Measurements from ENCODE around the gene PPM1F. TPM values are rescaled to one million over a fixed set of nuclear protein-coding genes. Genes with fewer than 3 reads are reported as not detected.

Gene PPM1F
- total and polyA plus RNA-seq, 2 donors (not counting 1 experiment from before 2014, with no cell fraction given) = 18.1 to 30.0 TPM

DNA sequence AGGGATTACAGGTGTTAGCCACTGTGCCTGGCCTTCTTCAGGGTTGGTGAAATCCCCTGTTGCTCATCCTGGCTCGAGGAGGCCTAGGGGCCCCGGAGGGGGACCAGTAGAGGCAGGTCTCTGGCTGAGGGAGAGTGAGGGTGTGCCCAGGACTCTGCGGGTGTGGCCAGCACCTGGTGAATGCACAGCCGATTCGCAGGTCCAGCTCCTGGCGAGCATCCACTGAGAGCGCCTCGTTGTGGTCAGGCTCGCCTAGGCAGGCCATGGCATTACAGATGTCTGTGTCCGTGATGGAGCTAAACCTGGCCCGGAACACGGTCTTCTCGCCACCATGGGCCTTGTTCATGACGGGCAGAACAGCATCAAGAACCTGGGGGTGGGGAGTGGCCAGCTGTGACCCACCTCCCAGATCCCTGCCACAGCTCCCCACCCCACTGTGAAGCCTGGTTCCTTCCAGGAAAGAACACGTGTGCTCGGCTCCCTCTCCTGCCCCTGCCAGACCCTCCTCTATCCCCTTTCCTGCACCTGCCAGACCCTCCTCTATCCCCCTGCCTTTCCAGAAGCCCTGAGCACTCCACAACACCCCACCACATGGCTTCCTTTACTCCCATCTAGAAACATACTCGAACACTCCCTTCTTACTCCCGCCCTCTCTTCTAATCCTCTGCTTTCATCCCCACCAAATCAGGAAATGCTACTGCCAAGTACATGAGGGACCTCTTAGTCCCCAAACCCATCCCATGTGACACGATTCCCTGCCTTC lies 17.6 kb upstream of the PPM1F start:
- ChIA-PET POLR2A (interaction anchor here (0.6 kb wide), 1 partner anchor 13 kb away, joined by 4 read pairs; no protein-coding TSS in a partner anchor), CTCF (interaction anchor here (1.0 to 2.3 kb wide), 5 partner anchors 11 to 91 kb away, joined by 3 to 8 read pairs (median 3); no protein-coding TSS in a partner anchor)
- intact Hi-C loops (cut with micrococcal nuclease) = no loop called here
- no peak for ATAC-seq (ENCODE audit: low read depth)
- Histone ChIP-seq H4K20me1 (ENCODE audit: control insufficient read depth, insufficient read depth, low read length, poor library complexity, severe bottlenecking) (no peaks in the 10 kb centered on the region), H3K36me3 (replicated peaks in 1 of 2; ENCODE audit: control extremely low read depth in 1 of 2, control insufficient read depth in 1 of 2, extremely low read depth in 1 of 2, insufficient read depth in 2 of 2, low read length in 1 of 2) (peaks cover 0 to 90% of the 10 kb centered on the region in 2 experiments), H3K27me3 (replicated peaks in 1 of 4; ENCODE audit: control extremely low read depth in 1 of 4, control insufficient read depth in 3 of 4, insufficient read depth in 4 of 4, low read length in 3 of 4) (no peaks in the 10 kb centered on the region), H3K27ac (ENCODE audit: low read length in 2 of 2) (no peak overlapping the region), H3K4me1 (ENCODE audit: control insufficient read depth in 2 of 2, insufficient read depth in 2 of 2, low read length in 2 of 2) (no peaks in the 10 kb centered on the region), H3K9me3 (ENCODE audit: control extremely low read depth in 1 of 3, control insufficient read depth in 2 of 3, insufficient read depth in 1 of 3, low read length in 2 of 3) (no peaks in the 10 kb centered on the region), H3K79me2 (ENCODE audit: control insufficient read depth, insufficient read depth, low read length) (peaks cover 12% of the 10 kb centered on the region), H3K4me3 (ENCODE audit: control extremely low read depth in 1 of 5, extremely low read depth in 1 of 5, insufficient read depth in 1 of 5, low read depth in 2 of 5, low read length in 4 of 5) (no peak overlapping the region), H3K9ac (ENCODE audit: low read length) (no peak overlapping the region), H2AFZ (ENCODE audit: insufficient read depth, low read depth, low read length, poor library complexity, severe bottlenecking) (no peak overlapping the region), H3K4me2 (replicated peaks; ENCODE audit: low read depth, low read length, poor library complexity, severe bottlenecking) (no peak overlapping the region)
- peaks cover 4% of the 10 kb centered on the region for H3K4me1 Mint-ChIP-seq
- H3K27ac Mint-ChIP-seq = no peak overlapping the region
- WGBS (ENCODE audit: insufficient coverage) = 98% methylated on average over 16 of the region's 19 CpGs
- no peak for DNase-seq
- H3K27me3 Mint-ChIP-seq = no peaks in the 10 kb centered on the region
- no peak overlapping the region for H3K4me3 Mint-ChIP-seq
- TF ChIP-seq EZH2 (IDR thresholded peaks at IDR 0.05; ENCODE audit: borderline replicate concordance, insufficient read depth, low read depth, low read length, poor library complexity, severe bottlenecking) = no peak
- TF ChIP-seq CTCF (IDR thresholded peaks at IDR 0.05) = no peak
- H3K9me3 Mint-ChIP-seq (ENCODE audit: insufficient read depth) = no peaks in the 10 kb centered on the region

DNA sequence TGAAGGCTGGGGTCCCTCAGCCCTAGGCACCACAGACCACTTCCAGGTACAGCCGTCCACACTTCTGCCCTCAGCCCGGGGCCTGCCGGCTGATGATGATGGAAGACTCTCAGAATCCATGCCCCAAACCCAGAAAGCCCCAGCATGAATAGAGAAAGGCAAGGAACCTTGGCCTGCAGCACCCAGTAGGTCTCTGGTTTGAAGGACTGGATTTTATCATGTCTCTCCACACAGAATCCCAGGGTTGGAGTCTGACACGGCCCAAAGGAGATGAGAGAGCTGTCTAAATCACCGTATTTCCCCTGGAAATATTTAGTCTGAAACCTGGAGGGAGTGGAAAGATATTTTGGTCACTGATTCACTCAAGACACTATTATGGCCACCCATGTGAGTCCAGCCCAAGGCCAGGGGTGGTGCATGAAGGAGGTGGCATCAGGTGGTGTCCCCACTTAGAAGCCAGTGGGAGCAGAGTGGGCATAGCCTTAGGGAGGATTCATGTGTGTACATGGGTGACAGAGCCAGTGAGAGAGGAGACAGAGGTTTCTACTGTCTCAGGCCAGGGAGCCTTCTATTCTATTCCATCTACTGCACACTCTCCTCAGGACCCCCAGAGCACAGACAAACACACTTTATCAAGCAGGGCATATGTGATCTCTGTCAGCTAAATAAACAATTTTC lies 15.9 kb upstream of the PPM1F start:
- Histone ChIP-seq H3K9me3 (ENCODE audit: control extremely low read depth in 1 of 3, control insufficient read depth in 2 of 3, insufficient read depth in 1 of 3, low read length in 2 of 3) (no peaks in the 10 kb centered on the region), H3K36me3 (replicated peaks in 1 of 2; ENCODE audit: control extremely low read depth in 1 of 2, control insufficient read depth in 1 of 2, extremely low read depth in 1 of 2, insufficient read depth in 2 of 2, low read length in 1 of 2) (peaks cover 0 to 90% of the 10 kb centered on the region in 2 experiments), H3K27me3 (replicated peaks in 1 of 4; ENCODE audit: control extremely low read depth in 1 of 4, control insufficient read depth in 3 of 4, insufficient read depth in 4 of 4, low read length in 3 of 4) (no peaks in the 10 kb centered on the region), H3K4me2 (replicated peaks; ENCODE audit: low read depth, low read length, poor library complexity, severe bottlenecking) (no peak overlapping the region), H4K20me1 (ENCODE audit: control insufficient read depth, insufficient read depth, low read length, poor library complexity, severe bottlenecking) (no peaks in the 10 kb centered on the region), H3K79me2 (ENCODE audit: control insufficient read depth, insufficient read depth, low read length) (peaks cover 7% of the 10 kb centered on the region), H3K9ac (ENCODE audit: low read length) (no peak overlapping the region), H3K27ac (ENCODE audit: low read length in 2 of 2) (no peak overlapping the region), H3K4me3 (ENCODE audit: control extremely low read depth in 1 of 5, extremely low read depth in 1 of 5, insufficient read depth in 1 of 5, low read depth in 2 of 5, low read length in 4 of 5) (no peak overlapping the region), H3K4me1 (ENCODE audit: control insufficient read depth in 2 of 2, insufficient read depth in 2 of 2, low read length in 2 of 2) (no peaks in the 10 kb centered on the region), H2AFZ (ENCODE audit: insufficient read depth, low read depth, low read length, poor library complexity, severe bottlenecking) (no peak overlapping the region)
- H3K4me1 Mint-ChIP-seq = peaks cover 4% of the 10 kb centered on the region
- whole genome bisulfite sequencing (ENCODE audit: insufficient coverage) = 100% methylated on average over 1 of the region's 5 CpGs
- DNase-seq = no peak
- H3K27ac Mint-ChIP-seq = no peak overlapping the region
- no peak for ATAC-seq (ENCODE audit: low read depth)
- ChIA-PET CTCF (interaction anchor here (1.0 to 1.4 kb wide), 2 partner anchors 16 to 31 kb away, joined by 3 read pairs; partner anchors contain the start of gene PPM1F), POLR2A (no interaction called here)
- no peak overlapping the region for H3K4me3 Mint-ChIP-seq
- intact Hi-C loops (cut with micrococcal nuclease) = no loop called here
- TF ChIP-seq EZH2 (IDR thresholded peaks at IDR 0.05; ENCODE audit: borderline replicate concordance, insufficient read depth, low read depth, low read length, poor library complexity, severe bottlenecking) = no peak
- no peak for TF ChIP-seq CTCF (IDR thresholded peaks at IDR 0.05)
- no peaks in the 10 kb centered on the region for H3K9me3 Mint-ChIP-seq (ENCODE audit: insufficient read depth)
- no peaks in the 10 kb centered on the region for H3K27me3 Mint-ChIP-seq

Data from B cell (primary cell).